Esophagus muscularis mucosa (tissue), 4 donors: ENCODE results near the gene MOB3A.

Experiments
- EP300 ChIP-seq: sonication (generic); formaldehyde crosslinking; IDR thresholded peaks from one replicate; pipeline ENCODE4 v1.6.1; 2017; ENCODE audit warnings: antibody characterized with exemption
- POLR2A ChIP-seq: fragments of 450-650 bp; IDR thresholded peaks from one replicate; pipeline ENCODE4 v1.6.1; 2017; ENCODE audit warnings: antibody characterized with exemption, moderate library complexity, mild to moderate bottlenecking, low read depth
- POLR2AphosphoS5 ChIP-seq, 2 donors: sonication (generic); formaldehyde crosslinking; IDR thresholded peaks; one replicate each; pipeline ENCODE4 v1.6.1; 2017; ENCODE audit warnings: antibody characterized with exemption in 2 of 2
- TF ChIP-seq, protein P1 (sequence below), 3 experiments: fragments of 200-600 bp in 2 of 3; fragments of 450-650 bp in 1 of 3; sonication (generic) in 2 of 3; IDR thresholded peaks; one replicate each; pipeline ENCODE4 v1.5.1; 2017 to 2019; ENCODE audit warnings: antibody characterized with exemption in 3 of 3, mild to moderate bottlenecking in 2 of 3, moderate library complexity in 1 of 3

GRCh38 chr19:2129486-2129885 lies 33.4 kb upstream of the MOB3A start:
- TF ChIP-seq POLR2A (no peak), EP300 (no peak), POLR2AphosphoS5 (IDR thresholded peaks at IDR 0.05) (no peak)
- TF ChIP-seq, protein P1, sequence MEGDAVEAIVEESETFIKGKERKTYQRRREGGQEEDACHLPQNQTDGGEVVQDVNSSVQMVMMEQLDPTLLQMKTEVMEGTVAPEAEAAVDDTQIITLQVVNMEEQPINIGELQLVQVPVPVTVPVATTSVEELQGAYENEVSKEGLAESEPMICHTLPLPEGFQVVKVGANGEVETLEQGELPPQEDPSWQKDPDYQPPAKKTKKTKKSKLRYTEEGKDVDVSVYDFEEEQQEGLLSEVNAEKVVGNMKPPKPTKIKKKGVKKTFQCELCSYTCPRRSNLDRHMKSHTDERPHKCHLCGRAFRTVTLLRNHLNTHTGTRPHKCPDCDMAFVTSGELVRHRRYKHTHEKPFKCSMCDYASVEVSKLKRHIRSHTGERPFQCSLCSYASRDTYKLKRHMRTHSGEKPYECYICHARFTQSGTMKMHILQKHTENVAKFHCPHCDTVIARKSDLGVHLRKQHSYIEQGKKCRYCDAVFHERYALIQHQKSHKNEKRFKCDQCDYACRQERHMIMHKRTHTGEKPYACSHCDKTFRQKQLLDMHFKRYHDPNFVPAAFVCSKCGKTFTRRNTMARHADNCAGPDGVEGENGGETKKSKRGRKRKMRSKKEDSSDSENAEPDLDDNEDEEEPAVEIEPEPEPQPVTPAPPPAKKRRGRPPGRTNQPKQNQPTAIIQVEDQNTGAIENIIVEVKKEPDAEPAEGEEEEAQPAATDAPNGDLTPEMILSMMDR (IDR thresholded peaks at IDR 0.05) = no peak
